H9 (cell line): Measurements from ENCODE around the gene ATP6V1C2. TPM values are rescaled to one million over a fixed set of nuclear protein-coding genes. Genes with fewer than 3 reads are reported as not detected.

Experiments
- DNase-seq: peaks from one replicate; pipeline ENCODE4 v3.0.0-alpha.2; 2017
- H2AFZ ChIP-seq: one replicate; pipeline ENCODE4 v1.6.1; 2013; ENCODE audit warnings: mild to moderate bottlenecking, low read length, control low read depth, moderate library complexity
- H2AK5ac ChIP-seq: 2 replicates; pipeline ENCODE4 v1.6.1; 2013; ENCODE audit warnings: low read length, control low read depth, mixed read lengths; ENCODE audit not compliant: insufficient read length
- H2BK120ac ChIP-seq: one replicate; pipeline ENCODE4 v1.6.1; 2013; ENCODE audit warnings: low read depth, mild to moderate bottlenecking, low read length, control low read depth, inconsistent platforms; ENCODE audit not compliant: poor library complexity, severe bottlenecking
- H2BK12ac ChIP-seq: 2 replicates; pipeline ENCODE4 v1.6.1; 2013; ENCODE audit warnings: low read length, control low read depth, mixed read lengths, low read depth; ENCODE audit not compliant: insufficient read length
- H2BK15ac ChIP-seq: 2 replicates; pipeline ENCODE4 v1.6.1; 2013; ENCODE audit warnings: low read depth, low read length, control low read depth
- H2BK20ac ChIP-seq: one replicate; pipeline ENCODE4 v1.6.1; 2013; ENCODE audit warnings: low read depth, mild to moderate bottlenecking, low read length, control low read depth, inconsistent platforms; ENCODE audit not compliant: poor library complexity, severe bottlenecking
- H2BK5ac ChIP-seq: 2 replicates; pipeline ENCODE4 v1.6.1; 2013; ENCODE audit warnings: low read length, control low read depth, mixed read lengths; ENCODE audit not compliant: insufficient read length
- H3K14ac ChIP-seq: 2 replicates; pipeline ENCODE4 v1.6.1; 2013; ENCODE audit warnings: low read length, control low read depth; ENCODE audit not compliant: insufficient read depth
- H3K18ac ChIP-seq: 2 replicates; pipeline ENCODE4 v1.6.1; 2013; ENCODE audit warnings: low read depth, mild to moderate bottlenecking, mixed read lengths, low read length, control low read depth; ENCODE audit not compliant: insufficient read length
- H3K23ac ChIP-seq: 2 replicates; pipeline ENCODE4 v1.6.1; 2013; ENCODE audit warnings: low read length, control low read depth, mixed read lengths, low read depth; ENCODE audit not compliant: insufficient read length
- H3K23me2 ChIP-seq: 2 replicates; pipeline ENCODE4 v1.6.1; 2013; ENCODE audit warnings: low read depth, mild to moderate bottlenecking, mixed read lengths, low read length, control low read depth; ENCODE audit not compliant: insufficient read length, poor library complexity, severe bottlenecking
- H3K27ac ChIP-seq: 2 replicates; pipeline ENCODE4 v1.5.1; 2013; ENCODE audit warnings: low read length, control low read depth, mixed read lengths, low read depth; ENCODE audit not compliant: insufficient read length
- H3K27me3 ChIP-seq: 2 replicates; pipeline ENCODE4 v1.6.1; 2013; ENCODE audit warnings: low read length, control low read depth, inconsistent platforms; ENCODE audit not compliant: insufficient read depth
- H3K4ac ChIP-seq: 2 replicates; pipeline ENCODE4 v1.6.1; 2013; ENCODE audit warnings: low read depth, mild to moderate bottlenecking, control low read depth, inconsistent platforms, low read length, moderate library complexity
- H3K4me1 ChIP-seq: 2 replicates; pipeline ENCODE4 v1.6.1; 2013; ENCODE audit warnings: low read length, control low read depth, inconsistent platforms; ENCODE audit not compliant: insufficient read depth
- H3K4me2 ChIP-seq: 2 replicates; pipeline ENCODE4 v1.6.1; 2013; ENCODE audit warnings: low read length, control low read depth, mixed read lengths; ENCODE audit not compliant: insufficient read length, insufficient read depth
- H3K56ac ChIP-seq: 2 replicates; pipeline ENCODE4 v1.6.1; 2013; ENCODE audit warnings: low read depth, mild to moderate bottlenecking, mixed read lengths, low read length, control low read depth; ENCODE audit not compliant: insufficient read length
- H3K79me1 ChIP-seq: 2 replicates; pipeline ENCODE4 v1.6.1; 2013; ENCODE audit warnings: low read depth, mild to moderate bottlenecking, moderate library complexity, low read length, control low read depth, inconsistent platforms; ENCODE audit not compliant: insufficient read depth, poor library complexity, severe bottlenecking
- H3K79me2 ChIP-seq: 2 replicates; pipeline ENCODE4 v1.6.1; 2013; ENCODE audit warnings: low read length, control low read depth, inconsistent platforms; ENCODE audit not compliant: insufficient read depth
- H3K9ac ChIP-seq: 2 replicates; pipeline ENCODE4 v1.6.1; 2013; ENCODE audit warnings: low read length, control low read depth, mixed read lengths; ENCODE audit not compliant: insufficient read length; ENCODE audit errors: extremely low read depth
- H3K9me3 ChIP-seq: one replicate; pipeline ENCODE4 v1.6.1; 2013; ENCODE audit warnings: low read depth, low read length, inconsistent platforms; ENCODE audit not compliant: control insufficient read depth
- H3T11ph ChIP-seq: one replicate; pipeline ENCODE4 v1.6.1; 2013; ENCODE audit warnings: mild to moderate bottlenecking, low read length, control low read depth, inconsistent platforms
- H4K20me1 ChIP-seq: one replicate; pipeline ENCODE4 v1.6.1; 2013; ENCODE audit not compliant: control insufficient read depth, insufficient read length, insufficient read depth
- H4K5ac ChIP-seq: 2 replicates; pipeline ENCODE4 v1.6.1; 2013; ENCODE audit warnings: low read depth, mild to moderate bottlenecking, mixed read lengths, low read length, control low read depth; ENCODE audit not compliant: insufficient read length
- H4K8ac ChIP-seq: replicated peaks from 2 replicates; pipeline ENCODE4 v1.6.1; 2013; ENCODE audit warnings: low read length, control low read depth, mixed read lengths, low read depth; ENCODE audit not compliant: insufficient read length
- H4K91ac ChIP-seq: 2 replicates; pipeline ENCODE4 v1.6.1; 2013; ENCODE audit warnings: low read depth, mild to moderate bottlenecking, moderate library complexity, mixed read lengths, low read length, control low read depth; ENCODE audit not compliant: insufficient read length
- H3K27ac Mint-ChIP-seq, 3 experiments: 2 replicates in 2 of 3; 3 replicates in 1 of 3; pipeline ENCODE4 v1.8.0; 2020 to 2021; ENCODE audit warnings: mixed read lengths in 3 of 3, mild to moderate bottlenecking in 1 of 3, moderate library complexity in 1 of 3
- H3K27me3 Mint-ChIP-seq: 2 replicates; pipeline ENCODE4 v1.8.0; 2021; ENCODE audit warnings: low read depth, mild to moderate bottlenecking, moderate library complexity, mixed read lengths
- H3K36me3 Mint-ChIP-seq, 3 experiments: 2 replicates in 2 of 3; 3 replicates in 1 of 3; pipeline ENCODE4 v1.8.0; 2020 to 2021; ENCODE audit warnings: low read depth in 3 of 3, mixed read lengths in 3 of 3; ENCODE audit not compliant: insufficient read depth in 1 of 3
- H3K4me1 Mint-ChIP-seq, 2 experiments: 2 replicates each; pipeline ENCODE4 v1.8.0; 2020; ENCODE audit warnings: mixed read lengths in 2 of 2
- H3K4me3 Mint-ChIP-seq, 2 experiments: 2 replicates in 1 of 2; 3 replicates in 1 of 2; pipeline ENCODE4 v1.8.0; 2020 to 2021; ENCODE audit warnings: mild to moderate bottlenecking in 2 of 2, mixed read lengths in 2 of 2, moderate library complexity in 1 of 2
- H3K9me3 Mint-ChIP-seq, 2 experiments: 2 replicates in 1 of 2; 3 replicates in 1 of 2; pipeline ENCODE4 v1.8.0; 2020; ENCODE audit warnings: mild to moderate bottlenecking in 2 of 2, mixed read lengths in 2 of 2, moderate library complexity in 1 of 2
- CTCF ChIP-seq: fragments of 200-600 bp; sonication (generic); conservative IDR thresholded peaks from 3 replicates; pipeline ENCODE4 v1.8.0; 2021; ENCODE audit warnings: antibody characterized with exemption, mild to moderate bottlenecking
- WGBS: extraction: QIAGEN DNeasy Blood & Tissue Kit; methylation state at CpG from one replicate; pipeline ENCODE4 v1.1.7; 2013; ENCODE audit warnings: missing lambda C conversion rate, low lambda C conversion rate, mixed read lengths; ENCODE audit not compliant: insufficient read length; ENCODE audit errors: extremely low coverage; 5-methylcytosine and 5-hydroxymethylcytosine counted together
- total RNA-seq: library from RNA; stranded (reverse); gene quantifications from 2 replicates; pipeline ENCODE4 v1.2.1, GENCODE V29; 2021

ATP6V1C2 gene
- total RNA-seq, 1 experiment from 2014 or later = 1.2 TPM

- no peak overlapping the region for H4K91ac ChIP-seq
- no peaks in the 10 kb centered on the region for H3K23me2 ChIP-seq
- no peak overlapping the region for H3K9ac ChIP-seq
- no peak for DNase-seq
- no peak overlapping the region for H4K5ac ChIP-seq
- H3T11ph ChIP-seq = no peak overlapping the region
- WGBS = no CpG with 5 or more reads among the region's 7 CpGs
- H4K20me1 ChIP-seq = no peaks in the 10 kb centered on the region
- no peak overlapping the region for H4K8ac ChIP-seq
- H3K4me2 ChIP-seq = no peak overlapping the region
- no peak overlapping the region for H2AK5ac ChIP-seq
- Mint-ChIP-seq H3K36me3 (no peaks in the 10 kb centered on the region), H3K27ac (no peak overlapping the region), H3K4me1 (peaks cover 0 to 2% of the 10 kb centered on the region in 2 experiments; a peak in 1 of 4 replicates), H3K4me3 (no peak overlapping the region), H3K9me3 (no peaks in the 10 kb centered on the region), H3K27me3 (no peaks in the 10 kb centered on the region; the same call in 1 of the 2 replicates)
- no peaks in the 10 kb centered on the region for H3K9me3 ChIP-seq
- no peak overlapping the region for H2BK15ac ChIP-seq
- no peak overlapping the region for H2AFZ ChIP-seq
- no peak overlapping the region for H3K23ac ChIP-seq
- no peak overlapping the region for H2BK12ac ChIP-seq
- no peak overlapping the region for H3K14ac ChIP-seq
- no peaks in the 10 kb centered on the region for H3K79me1 ChIP-seq
- no peaks in the 10 kb centered on the region for H3K27me3 ChIP-seq
- no peak overlapping the region for H3K18ac ChIP-seq
- no peak overlapping the region for H3K27ac ChIP-seq
- H3K79me2 ChIP-seq = no peaks in the 10 kb centered on the region
- H2BK5ac ChIP-seq = no peak overlapping the region
- no peak overlapping the region for H2BK120ac ChIP-seq
- H3K56ac ChIP-seq = no peak overlapping the region
- no peak overlapping the region for H3K4ac ChIP-seq
- no peaks in the 10 kb centered on the region for H3K4me1 ChIP-seq
- H2BK20ac ChIP-seq = no peak overlapping the region
- TF ChIP-seq CTCF = no peak
Measured at GRCh38 chr2:10753156-10753555, 31.7 kb downstream of the ATP6V1C2 start.
